Hematopoietic multipotent progenitor cell treated with erythropoietin and hydrocortisone succinate and interleukin-3 and kit ligand, for 17 days (in vitro differentiated cells): Measurements from ENCODE around the gene PLEKHG4.

Experiments
- DNase-seq: peaks from one replicate; pipeline ENCODE4 v3.0.0-alpha.2; 2015; ENCODE audit warnings: low spot score

The PLEKHG4 gene

DNA sequence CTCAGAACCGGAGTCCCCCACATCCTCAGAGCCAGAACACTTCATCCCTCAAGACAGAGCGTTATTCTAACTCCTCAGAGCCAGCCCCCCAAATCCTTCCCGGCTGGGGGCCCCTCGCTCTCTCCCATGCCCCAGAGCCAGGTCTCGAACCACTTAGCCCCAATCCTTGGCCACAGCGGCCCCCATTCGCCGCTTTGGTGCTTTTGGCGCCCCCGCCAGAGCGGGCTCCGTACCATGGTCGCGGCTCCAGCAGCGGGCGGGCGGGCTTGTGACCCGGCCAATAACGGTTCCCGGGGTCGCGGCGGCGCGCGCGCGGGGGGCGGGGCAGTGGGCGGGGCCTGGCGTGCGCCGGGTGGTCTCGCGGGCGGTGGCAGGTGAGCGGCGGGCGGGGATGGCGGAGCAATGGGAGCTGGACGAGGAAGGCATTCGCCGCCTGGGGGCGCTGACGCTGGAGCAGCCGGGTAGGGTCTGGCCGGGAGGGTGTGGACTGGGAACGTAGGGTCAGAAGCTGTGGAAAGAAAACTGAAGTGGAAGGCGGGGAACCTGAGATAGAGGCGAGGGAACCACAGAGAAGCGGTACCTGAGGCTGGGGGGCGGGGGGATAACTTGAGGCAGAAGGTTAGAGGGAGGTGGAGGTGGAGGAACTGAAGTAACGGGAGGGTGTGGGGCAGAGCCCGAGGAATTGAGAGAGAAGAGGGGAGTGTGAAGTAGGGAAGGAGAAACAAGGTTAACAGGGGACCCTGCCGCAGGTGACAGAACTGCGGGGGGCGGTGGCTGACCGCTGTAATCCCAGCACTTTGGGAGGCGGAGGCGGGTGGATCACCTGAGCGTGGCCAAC, 47.4 kb downstream of the PLEKHG4 start, which contains the start of the genes KCTD19 and LRRC36:
TSS of gene KCTD19 (minus strand) at position 270 of the 838 bp plus-strand sequence. CDS start at position 236, 34 bp downstream.
TSS of gene LRRC36 (plus strand) at position 344 of the 838 bp plus-strand sequence. CDS start at position 392, 48 bp downstream.
- DNase-seq = no peak

DNA sequence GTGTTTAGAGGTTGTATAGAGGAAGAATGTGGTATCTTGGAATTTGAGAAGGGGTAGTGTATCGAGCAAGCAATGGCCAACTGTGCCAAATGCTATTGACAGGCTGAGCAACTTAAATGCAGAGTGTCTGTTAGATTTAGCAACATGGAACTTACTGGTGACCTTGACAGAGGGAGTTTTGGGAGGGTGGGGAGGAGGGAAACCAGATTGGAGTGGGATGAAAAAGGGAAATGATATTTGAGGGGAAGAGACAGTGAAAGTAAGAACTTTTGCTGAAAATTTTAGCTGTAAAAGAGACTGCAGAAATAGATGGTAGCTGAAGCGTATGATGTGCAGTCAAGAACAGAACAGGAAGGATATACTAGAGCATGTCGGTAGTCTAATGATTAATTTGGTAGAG, 48.4 kb downstream of the PLEKHG4 start:
- no peak for DNase-seq

DNA sequence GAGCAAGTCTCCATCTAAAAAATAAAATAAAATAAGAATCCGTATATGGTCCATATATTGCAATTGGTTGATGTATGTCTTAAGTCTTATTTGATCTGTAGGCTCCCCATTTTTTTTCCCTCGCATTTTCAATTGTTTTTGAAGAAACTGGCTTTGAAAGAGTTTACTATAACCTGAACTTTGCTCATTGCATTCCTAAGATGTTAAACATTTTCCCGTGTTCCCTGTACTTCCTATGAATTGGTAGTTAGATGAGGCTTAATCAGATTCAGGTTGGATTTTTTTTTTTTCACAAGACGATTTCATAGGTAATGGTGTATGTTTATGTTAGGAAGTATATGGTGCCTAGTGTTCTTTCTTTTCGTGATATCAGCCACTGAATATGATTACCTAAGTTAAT, 50.6 kb downstream of the PLEKHG4 start:
- DNase-seq = no peak

GRCh38 chr16:67333315-67333714, 54.0 kb downstream of the PLEKHG4 start:
- no peak for DNase-seq

DNA sequence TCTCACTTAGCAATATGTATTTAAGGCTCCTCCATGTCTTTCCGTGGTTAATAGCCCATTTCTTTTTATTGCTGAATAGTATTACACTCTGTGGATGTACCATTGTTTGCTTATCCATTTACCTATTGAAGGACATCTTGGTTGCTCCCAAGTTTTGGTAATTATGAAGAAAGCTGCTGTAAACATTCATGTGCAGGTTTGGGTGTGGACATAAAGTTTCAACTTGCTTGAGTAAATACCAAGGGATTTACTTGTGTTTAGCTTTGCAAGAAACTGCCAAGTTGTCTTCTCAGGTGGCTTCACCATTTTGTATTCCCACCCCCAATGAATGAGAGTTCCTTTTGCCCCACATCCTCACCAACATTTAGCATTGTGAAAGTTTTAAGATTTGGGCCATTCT, 56.8 kb downstream of the PLEKHG4 start:
- no peak for DNase-seq

GRCh38 chr16:67336648-67337047, 57.3 kb downstream of the PLEKHG4 start:
- no peak for DNase-seq
